Epithelial cell of prostate (primary cell): ENCODE results near the gene FAF2.
A peak's percentile ranks its signal among the peaks of the same experiment; 100 is the strongest.

Experiments used
- DNase-seq: peaks from one replicate; pipeline ENCODE4 v3.0.0-alpha.2; 2011; ENCODE audit warnings: low read depth, low spot score
- H3K27ac ChIP-seq: fragments of 450-650 bp; 2 replicates; pipeline ENCODE4 v1.5.1; 2017; ENCODE audit warnings: mild to moderate bottlenecking

The FAF2 gene

DNA sequence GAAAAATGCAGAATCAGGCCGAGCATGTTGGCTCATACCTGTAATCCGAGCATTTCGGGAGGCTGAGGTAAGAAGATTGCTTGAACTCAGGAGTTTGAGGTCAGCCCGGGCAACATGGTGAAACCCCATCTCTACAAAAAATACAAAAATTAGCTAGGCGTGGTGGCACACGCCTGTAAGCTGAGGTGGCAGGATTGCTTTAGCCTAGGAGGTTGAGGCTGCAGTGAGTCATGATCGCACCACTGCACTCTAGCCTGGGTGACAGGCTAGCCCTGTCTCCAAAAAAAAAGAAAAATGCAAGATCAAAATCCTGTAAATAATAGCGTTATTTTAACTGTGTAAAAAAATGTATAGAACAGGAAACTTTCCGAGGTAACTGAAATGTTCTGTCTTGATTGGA is 49.7 kb downstream of the FAF2 start:
- peak overlapping the region; percentile 71 for H3K27ac ChIP-seq
- peak; percentile 44 for DNase-seq

DNA sequence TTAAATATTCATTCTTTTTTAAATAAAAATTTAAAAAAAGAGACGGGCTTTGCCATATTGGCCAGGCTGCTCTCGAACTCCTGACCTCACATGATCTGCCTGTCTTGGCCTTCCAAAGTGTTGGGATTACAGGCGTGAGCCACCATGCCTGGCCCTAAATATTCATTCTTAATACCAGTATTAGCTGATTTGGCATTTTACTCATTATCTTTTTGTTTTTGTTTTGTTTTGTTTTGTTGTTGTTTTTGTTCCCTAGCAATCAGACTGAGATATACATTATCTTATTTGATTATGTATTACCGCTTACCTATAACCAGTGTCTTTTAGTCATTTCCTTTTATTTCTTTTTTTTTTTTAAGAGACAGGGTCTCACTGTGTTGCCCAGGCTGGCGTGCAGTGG is 51.1 kb downstream of the FAF2 start:
- H3K27ac ChIP-seq: no peak overlapping the region
- DNase-seq: no peak

DNA sequence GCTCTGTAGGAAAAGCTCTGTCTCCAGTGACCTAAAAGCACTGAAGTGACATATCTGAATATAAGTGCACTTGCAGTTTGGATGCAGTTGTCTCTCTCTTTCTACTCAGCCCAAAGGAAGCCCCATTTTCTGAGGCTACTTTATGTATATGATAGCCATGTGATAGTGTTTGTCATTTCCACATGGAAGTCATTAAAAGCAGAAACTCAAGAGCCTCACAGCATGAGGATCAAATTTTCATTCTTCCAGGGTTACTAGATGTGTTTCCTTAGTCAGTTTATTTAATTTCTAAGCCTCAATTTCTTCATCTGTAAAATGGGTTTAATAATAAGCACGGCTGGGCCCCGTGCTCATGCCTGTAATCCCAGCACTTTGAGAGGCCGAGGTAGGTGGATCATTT is 52.3 kb downstream of the FAF2 start:
- peak overlapping the region; percentile 52 for H3K27ac ChIP-seq
- no peak for DNase-seq

DNA sequence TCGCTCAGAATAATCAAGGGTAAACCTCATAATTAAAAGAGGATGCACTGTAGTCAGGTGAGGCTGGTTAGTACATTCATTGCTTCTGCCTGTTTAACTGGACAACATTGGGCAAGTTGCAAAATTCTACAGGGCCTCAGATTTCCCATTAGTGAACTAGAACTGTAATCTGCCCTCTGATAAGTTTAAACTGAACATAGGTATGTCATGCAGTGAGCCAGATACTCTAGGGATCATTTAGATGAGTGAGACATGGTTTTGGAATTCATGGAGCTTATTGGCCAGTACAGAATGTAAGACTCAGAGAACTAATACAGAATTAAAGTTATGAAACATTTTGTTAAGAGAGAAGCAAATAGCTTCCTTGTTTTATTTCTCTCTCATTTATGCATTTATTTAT is 53.1 kb downstream of the FAF2 start:
- peak; percentile 33 for DNase-seq

GRCh38 chr5:176503496-176503895 is 55.3 kb downstream of the FAF2 start:
- H3K27ac ChIP-seq: no peak overlapping the region

More for the DNA sequence above, 53.1 kb downstream of the FAF2 start:
- H3K27ac ChIP-seq: peak overlapping the region; percentile 52

DNA sequence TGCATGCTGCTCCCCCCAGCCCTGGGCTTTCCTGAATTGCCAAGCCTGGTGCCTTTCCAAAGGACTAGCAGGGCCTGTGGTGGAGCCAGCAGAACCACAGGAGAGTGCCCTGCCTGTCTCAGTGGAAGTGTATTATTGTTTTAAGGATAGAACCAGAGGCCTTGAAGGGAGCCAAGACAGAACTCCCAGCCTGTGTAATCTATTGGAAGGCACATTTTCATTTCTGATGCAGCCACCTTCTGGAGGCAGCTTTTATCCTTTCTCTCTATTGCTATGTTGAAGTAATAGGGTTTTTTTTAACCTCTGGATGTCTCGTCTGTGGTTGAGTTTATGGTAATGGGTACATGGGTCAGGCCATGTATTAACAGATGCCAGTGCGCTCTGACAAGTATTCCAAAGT is 59.7 kb downstream of the FAF2 start:
- DNase-seq: no peak

More at GRCh38 chr5:176503496-176503895, 55.3 kb downstream of the FAF2 start:
- DNase-seq: no peak

GRCh38 chr5:176508603-176509002 is 60.4 kb downstream of the FAF2 start:
- no peak for DNase-seq
- no peak overlapping the region for H3K27ac ChIP-seq

More for the DNA sequence above, 59.7 kb downstream of the FAF2 start:
- no peak overlapping the region for H3K27ac ChIP-seq

GRCh38 chr5:176513788-176514187 is 65.6 kb downstream of the FAF2 start:
- no peak overlapping the region for H3K27ac ChIP-seq
- DNase-seq: no peak

DNA sequence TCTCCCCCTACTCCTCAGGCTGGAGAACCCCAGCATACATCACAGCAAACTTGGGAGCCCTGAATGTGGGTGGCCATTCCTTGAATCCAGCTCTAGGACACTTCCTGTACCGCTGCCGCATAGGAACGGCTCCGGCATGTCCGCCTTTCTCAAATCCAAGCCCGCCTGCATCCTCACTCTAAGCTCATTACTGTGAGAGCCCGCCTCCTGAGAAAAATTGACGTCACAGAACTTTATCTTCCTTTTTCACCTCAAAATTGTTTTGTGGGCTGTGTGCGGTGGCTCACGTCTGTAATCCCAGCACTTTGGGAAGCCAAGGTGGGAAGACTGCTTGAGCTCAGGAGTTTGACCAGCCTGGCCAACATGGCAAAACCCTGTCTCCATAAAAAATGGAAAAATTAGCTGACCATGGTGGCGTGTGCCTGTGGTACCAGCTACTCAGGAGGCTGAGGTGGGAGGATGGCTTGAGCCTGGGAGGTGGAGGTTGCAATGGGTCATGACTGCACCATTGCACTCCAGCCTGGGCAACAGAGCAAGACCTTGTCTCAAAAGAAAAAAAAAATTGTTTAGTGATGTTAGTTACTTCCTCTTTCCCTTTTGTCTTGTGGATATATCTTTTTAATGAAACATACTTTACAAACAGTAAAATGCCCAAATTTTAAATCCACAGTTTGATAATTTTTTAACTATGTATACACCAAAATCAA is 66.2 kb downstream of the FAF2 start:
- no peak for DNase-seq
- H3K27ac ChIP-seq: no peak overlapping the region

DNA sequence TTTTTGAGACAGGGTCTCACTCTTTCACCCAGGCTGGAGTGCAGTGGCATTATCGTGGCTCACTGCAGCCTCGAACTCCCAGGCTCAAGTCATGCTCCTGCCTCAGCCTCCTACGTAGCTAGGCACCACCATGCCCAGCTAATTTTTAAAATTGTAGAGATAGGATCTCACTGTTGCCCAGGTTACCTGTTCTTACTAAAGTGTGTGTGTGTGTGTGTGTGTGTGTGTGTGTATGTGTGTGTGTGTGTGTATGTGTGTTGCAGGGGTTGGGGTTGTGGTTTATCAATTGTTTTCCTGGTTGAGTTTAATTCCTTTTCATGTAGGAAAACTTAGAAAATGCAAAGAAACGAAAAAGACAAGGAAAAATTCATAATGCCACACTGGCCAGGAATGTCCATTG is 67.2 kb downstream of the FAF2 start:
- DNase-seq: no peak
- H3K27ac ChIP-seq: no peak overlapping the region

DNA sequence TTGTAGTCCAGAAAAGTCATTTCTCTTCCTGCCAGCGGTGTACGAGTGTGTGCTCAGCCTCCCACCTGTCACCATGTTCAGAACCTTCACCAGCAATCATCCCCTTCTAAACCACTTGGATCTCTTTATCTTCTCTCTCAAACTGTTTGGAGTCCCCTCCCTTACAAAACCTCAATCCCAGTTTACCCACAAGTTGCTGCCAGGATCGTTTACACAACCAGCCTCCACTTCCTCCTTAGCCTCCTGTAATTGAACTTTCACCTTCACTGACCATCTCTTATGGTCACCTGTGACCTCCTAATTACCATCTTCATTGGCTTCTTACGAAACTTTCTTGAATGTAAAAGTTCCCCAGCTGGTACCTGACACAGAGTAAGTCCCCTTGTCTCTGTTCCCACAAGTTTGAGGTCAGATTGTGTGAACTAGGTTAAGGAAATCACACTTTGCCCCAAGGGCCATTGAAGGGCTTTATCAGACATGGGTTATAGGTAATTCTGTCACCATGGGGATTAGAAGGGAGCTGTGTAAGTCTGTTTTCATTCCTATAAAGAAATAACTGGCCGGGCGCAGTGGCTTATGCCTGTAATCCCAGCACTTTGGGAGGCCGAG is 69.0 kb downstream of the FAF2 start:
- no peak for DNase-seq
- no peak overlapping the region for H3K27ac ChIP-seq

GRCh38 chr5:176519810-176520720 is 71.9 kb downstream of the FAF2 start:
- no peak overlapping the region for H3K27ac ChIP-seq
- DNase-seq: no peak

DNA sequence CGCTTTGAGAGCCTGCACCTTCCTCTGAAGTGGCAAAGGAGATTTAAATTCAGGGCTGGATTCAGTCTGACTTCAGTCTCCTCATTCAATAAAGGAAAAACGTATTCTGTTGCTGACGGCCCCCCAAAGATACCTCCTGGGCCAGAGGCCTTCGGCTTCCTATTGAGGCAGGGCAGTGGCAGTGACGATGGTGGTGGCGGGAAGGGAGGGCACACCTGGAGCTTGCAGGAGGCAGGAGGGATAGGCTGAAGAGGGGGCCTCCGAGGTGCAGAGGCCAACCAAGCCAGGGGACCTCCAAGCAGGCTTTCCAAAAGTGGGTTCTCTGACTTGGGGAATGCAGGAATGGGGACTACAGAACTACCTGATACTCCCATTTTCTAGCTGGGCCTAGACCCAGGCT is 73.1 kb downstream of the FAF2 start:
- H3K27ac ChIP-seq: no peak overlapping the region
- DNase-seq: no peak

GRCh38 chr5:176521699-176522263 is 73.6 kb downstream of the FAF2 start:
- no peak for DNase-seq
- no peak overlapping the region for H3K27ac ChIP-seq

GRCh38 chr5:176524138-176524537 is 76.0 kb downstream of the FAF2 start:
- no peak overlapping the region for H3K27ac ChIP-seq
- no peak for DNase-seq

DNA sequence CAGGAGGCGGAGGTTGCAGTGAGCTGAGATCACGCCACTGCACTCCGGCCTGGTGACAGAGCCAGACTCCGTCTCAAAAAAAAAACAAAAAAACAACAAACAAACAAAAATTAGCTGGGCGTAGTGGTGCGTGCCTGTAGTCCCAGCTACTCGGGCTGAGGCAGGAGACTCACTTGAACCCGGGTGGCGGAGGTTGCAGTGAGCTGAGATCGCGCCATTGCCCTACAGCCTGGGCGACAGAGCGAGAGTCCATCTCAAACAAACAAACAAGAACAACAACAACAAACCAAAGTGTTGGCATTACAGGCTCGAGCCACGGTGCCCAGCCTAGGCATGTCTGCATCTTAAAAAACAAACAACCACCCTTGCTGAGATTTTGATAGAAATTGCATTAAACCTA is 76.8 kb downstream of the FAF2 start:
- no peak for DNase-seq
- H3K27ac ChIP-seq: no peak overlapping the region

- no peak overlapping the region for H3K27ac ChIP-seq
- DNase-seq: no peak
Measured at GRCh38 chr5:176525677-176526076, 77.5 kb downstream of the FAF2 start.

- DNase-seq: no peak
- H3K27ac ChIP-seq: no peak overlapping the region
Measured at GRCh38 chr5:176526462-176526861, 78.3 kb downstream of the FAF2 start.

GRCh38 chr5:176527246-176528222 is 79.3 kb downstream of the FAF2 start:
- DNase-seq: no peak
- no peak overlapping the region for H3K27ac ChIP-seq

- no peak overlapping the region for H3K27ac ChIP-seq
- no peak for DNase-seq
Measured at GRCh38 chr5:176528301-176528700, 80.1 kb downstream of the FAF2 start.
